Measurements from ENCODE around the gene PLPP4.

- TF ChIP-seq, protein P1, sequence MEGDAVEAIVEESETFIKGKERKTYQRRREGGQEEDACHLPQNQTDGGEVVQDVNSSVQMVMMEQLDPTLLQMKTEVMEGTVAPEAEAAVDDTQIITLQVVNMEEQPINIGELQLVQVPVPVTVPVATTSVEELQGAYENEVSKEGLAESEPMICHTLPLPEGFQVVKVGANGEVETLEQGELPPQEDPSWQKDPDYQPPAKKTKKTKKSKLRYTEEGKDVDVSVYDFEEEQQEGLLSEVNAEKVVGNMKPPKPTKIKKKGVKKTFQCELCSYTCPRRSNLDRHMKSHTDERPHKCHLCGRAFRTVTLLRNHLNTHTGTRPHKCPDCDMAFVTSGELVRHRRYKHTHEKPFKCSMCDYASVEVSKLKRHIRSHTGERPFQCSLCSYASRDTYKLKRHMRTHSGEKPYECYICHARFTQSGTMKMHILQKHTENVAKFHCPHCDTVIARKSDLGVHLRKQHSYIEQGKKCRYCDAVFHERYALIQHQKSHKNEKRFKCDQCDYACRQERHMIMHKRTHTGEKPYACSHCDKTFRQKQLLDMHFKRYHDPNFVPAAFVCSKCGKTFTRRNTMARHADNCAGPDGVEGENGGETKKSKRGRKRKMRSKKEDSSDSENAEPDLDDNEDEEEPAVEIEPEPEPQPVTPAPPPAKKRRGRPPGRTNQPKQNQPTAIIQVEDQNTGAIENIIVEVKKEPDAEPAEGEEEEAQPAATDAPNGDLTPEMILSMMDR (conservative IDR thresholded peaks at IDR 0.05), result no peak
- no peak for TF ChIP-seq EZH2 (IDR thresholded peaks at IDR 0.05; ENCODE audit: low read depth)
Observed at GRCh38 chr10:120527691-120528090, 70.7 kb downstream of the PLPP4 start.

Measured in PC-9 (cell line).